ENCODE measurements around the gene DNALI1. TPM values are rescaled to one million over a fixed set of nuclear protein-coding genes. Genes with fewer than 3 reads are reported as not detected.
A peak's percentile ranks its signal among the peaks of the same experiment; 100 is the strongest.

DNALI1 gene
- total and polyA plus RNA-seq, 2 of the 4 experiments (the other 2 are of a cell fraction), result 9.1 to 10.1 TPM

DNA sequence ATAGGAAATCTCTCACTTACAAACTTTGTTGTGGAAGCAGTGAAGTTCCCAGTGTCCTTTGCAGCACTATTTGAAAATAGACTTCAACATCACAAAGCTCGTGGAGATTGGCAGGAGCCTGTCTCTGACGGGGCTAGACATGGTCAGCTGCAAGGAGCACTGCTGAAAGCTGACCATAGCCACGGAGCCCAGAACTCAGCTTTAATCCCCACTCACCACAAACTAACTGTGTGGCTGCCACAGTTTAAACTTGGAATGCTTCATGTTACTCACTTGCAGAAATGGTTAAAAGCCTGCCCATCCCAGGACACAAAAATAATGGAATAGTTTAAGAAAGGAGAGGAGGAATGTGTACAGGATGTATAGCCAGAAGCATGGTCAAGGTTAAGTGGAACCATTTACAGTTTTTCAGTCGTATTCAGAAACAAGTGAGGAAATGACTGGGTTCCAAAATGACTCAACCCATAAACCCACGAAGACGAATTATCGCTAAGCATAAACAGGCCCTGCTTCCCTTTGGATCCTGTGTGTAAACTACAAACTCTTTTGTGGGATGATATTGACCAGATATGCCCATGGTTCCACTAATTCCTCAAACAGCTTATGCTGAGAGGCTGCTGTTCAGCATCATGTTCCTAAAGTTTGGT lies 18.2 kb downstream of the DNALI1 start (continued):
- TF ChIP-seq, protein P1, sequence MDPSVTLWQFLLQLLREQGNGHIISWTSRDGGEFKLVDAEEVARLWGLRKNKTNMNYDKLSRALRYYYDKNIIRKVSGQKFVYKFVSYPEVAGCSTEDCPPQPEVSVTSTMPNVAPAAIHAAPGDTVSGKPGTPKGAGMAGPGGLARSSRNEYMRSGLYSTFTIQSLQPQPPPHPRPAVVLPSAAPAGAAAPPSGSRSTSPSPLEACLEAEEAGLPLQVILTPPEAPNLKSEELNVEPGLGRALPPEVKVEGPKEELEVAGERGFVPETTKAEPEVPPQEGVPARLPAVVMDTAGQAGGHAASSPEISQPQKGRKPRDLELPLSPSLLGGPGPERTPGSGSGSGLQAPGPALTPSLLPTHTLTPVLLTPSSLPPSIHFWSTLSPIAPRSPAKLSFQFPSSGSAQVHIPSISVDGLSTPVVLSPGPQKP (IDR thresholded peaks at IDR 0.05; ENCODE audit: borderline replicate concordance, low read depth, low read length), result no peak

- no TSS peak for BruUV-seq (replicated peaks)
- H3K9ac ChIP-seq (ENCODE audit: low read depth, low read length), result no peak overlapping the region; the same call in 1 of the 2 replicates
- CTCF ChIA-PET, result no interaction called here
These were observed 19.0 kb downstream of the DNALI1 start for GRCh38 chr1:37575692-37576091.

More at GRCh38 chr1:37575692-37576091, 19.0 kb downstream of the DNALI1 start:
- peaks cover 4 to 46% of the 10 kb centered on the region in 2 experiments; a peak in 3 of 4 replicates for H3K79me1 ChIP-seq (ENCODE audit: low read depth in 1 of 2, low read length in 2 of 2)
- H2BK20ac ChIP-seq (ENCODE audit: low read depth, low read length), result peak overlapping the region; percentile 62; the same call in 1 of the 2 replicates
- H2BK15ac ChIP-seq (ENCODE audit: low read depth, low read length), result peak overlapping the region; percentile 26; the same call in 2 of the 3 replicates
- H2AK9ac ChIP-seq (replicated peaks; ENCODE audit: low read depth, low read length, poor library complexity), result no peak overlapping the region
- H2AK5ac ChIP-seq (ENCODE audit: low read depth, low read length), result peak overlapping the region; percentile 11
- H3K56ac ChIP-seq (ENCODE audit: extremely low read depth, insufficient read depth, low read length), result peak overlapping the region; percentile 46
- peak overlapping the region; percentile 86 for H2BK5ac ChIP-seq (ENCODE audit: low read depth, low read length, poor library complexity, severe bottlenecking)
- peak overlapping the region; percentile 78 for H3K4ac ChIP-seq (ENCODE audit: low read depth, low read length)
- H4K20me1 ChIP-seq (ENCODE audit: insufficient read depth, low read length), result peaks cover 15% of the 10 kb centered on the region
- dilution Hi-C loops (cut with HindIII; ENCODE audit: low sequenced_read_pairs, unreplicated experiment) (no loop called here), intact Hi-C loops (cut with micrococcal nuclease) (loop anchor here (10.0 kb wide), 1 partner anchor 121 kb away; no protein-coding TSS in a partner anchor), in situ Hi-C loops (cut with MboI; ENCODE audit: low sequenced_read_pairs) (loop anchor here (25.0 kb wide), 1 partner anchor 437 kb away; the partner anchor contains the start of genes FHL3 and UTP11)
- H4K8ac ChIP-seq (ENCODE audit: low read depth in 2 of 2, low read length in 2 of 2), result peak overlapping the region; percentile 4 to 49; a peak in 3 of 4 replicates
- no peak overlapping the region for H3K4me3 ChIP-seq (ENCODE audit: insufficient read depth, low read depth, low read length)
- no peak overlapping the region for H2AFZ ChIP-seq (replicated peaks; ENCODE audit: low read length, poor library complexity)
- peak overlapping the region; percentile 69; the same call in 1 of the 2 replicates for H3K18ac ChIP-seq (ENCODE audit: low read depth, low read length)
- TF ChIP-seq RAD21 (IDR thresholded peaks at IDR 0.05; ENCODE audit: low read length) (no peak), NFE2L2 (IDR thresholded peaks at IDR 0.05; ENCODE audit: low read depth, low read length) (no peak), MAZ (IDR thresholded peaks at IDR 0.05; ENCODE audit: borderline replicate concordance, low read depth, low read length) (no peak), CHD1 (IDR thresholded peaks at IDR 0.05; ENCODE audit: low read depth, low read length) (no peak), CEBPB (IDR thresholded peaks at IDR 0.05; ENCODE audit: low read depth, low read length) (peak; percentile 87), SMC3 (IDR thresholded peaks at IDR 0.05; ENCODE audit: low read depth, low read length) (no peak)
- peak; percentile 28 for DNase-seq
- peak overlapping the region; percentile 71 for H3K27ac ChIP-seq (ENCODE audit: insufficient read depth, low read length)
- H3K9me1 ChIP-seq (ENCODE audit: insufficient read depth, low read length), result peaks cover 2% of the 10 kb centered on the region; the same call in 1 of the 2 replicates
- peaks cover 14% of the 10 kb centered on the region for H3K4me1 ChIP-seq (ENCODE audit: control insufficient read depth, insufficient read depth, low read length)
- peak overlapping the region; percentile 42 for H4K91ac ChIP-seq (ENCODE audit: insufficient read depth, low read depth, low read length)
- peak overlapping the region; percentile 56 for H3K14ac ChIP-seq (replicated peaks; ENCODE audit: low read depth, low read length)
- ATAC-seq (ENCODE audit: low read depth), result peak; percentile 9
- peak overlapping the region; percentile 54; the same call in 1 of the 2 replicates for H4K5ac ChIP-seq (ENCODE audit: low read depth, low read length)
- no peaks in the 10 kb centered on the region for H3K27me3 ChIP-seq (ENCODE audit: control insufficient read depth, insufficient read depth, low read length)
- POLR2A ChIA-PET (ENCODE audit: unreplicated experiment), result no interaction called here
- H3K9me3 ChIP-seq (ENCODE audit: control insufficient read depth, insufficient read depth, low read length), result no peaks in the 10 kb centered on the region
- no CpG with 5 or more reads among the region's 5 CpGs for WGBS, 2 experiments (ENCODE audit: extremely low coverage in 2 of 2, insufficient read length in 1 of 2)
- H3K23ac ChIP-seq (ENCODE audit: low read depth, low read length), result no peak overlapping the region; the same call in 1 of the 2 replicates
- peak overlapping the region; percentile 49 for H2BK120ac ChIP-seq (ENCODE audit: low read depth, low read length)
- peaks cover 44% of the 10 kb centered on the region for H3K36me3 ChIP-seq (ENCODE audit: control insufficient read depth, insufficient read depth, low read length)
- peak overlapping the region; percentile 67; the same call in 1 of the 2 replicates for H3K4me2 ChIP-seq (ENCODE audit: low read depth, low read length)

Data from IMR-90 (cell line).